B cell (primary cell): Measurements from ENCODE around the gene ASTN2.

ENCODE experiments used
- EZH2 ChIP-seq: IDR thresholded peaks from 2 replicates; pipeline ENCODE4 v1.6.1; 2012; ENCODE audit warnings: borderline replicate concordance, low read depth, mild to moderate bottlenecking, moderate library complexity, low read length; ENCODE audit not compliant: insufficient read depth, poor library complexity, severe bottlenecking
- TF ChIP-seq, protein P1 (sequence below): fragments of 200-600 bp; IDR thresholded peaks from one replicate; pipeline ENCODE4 v1.8.0; 2022; ENCODE audit warnings: antibody characterized with exemption, mild to moderate bottlenecking

GRCh38 chr9:116574027-116574679 lies 840.7 kb downstream of the ASTN2 start:
- TF ChIP-seq, protein P1, sequence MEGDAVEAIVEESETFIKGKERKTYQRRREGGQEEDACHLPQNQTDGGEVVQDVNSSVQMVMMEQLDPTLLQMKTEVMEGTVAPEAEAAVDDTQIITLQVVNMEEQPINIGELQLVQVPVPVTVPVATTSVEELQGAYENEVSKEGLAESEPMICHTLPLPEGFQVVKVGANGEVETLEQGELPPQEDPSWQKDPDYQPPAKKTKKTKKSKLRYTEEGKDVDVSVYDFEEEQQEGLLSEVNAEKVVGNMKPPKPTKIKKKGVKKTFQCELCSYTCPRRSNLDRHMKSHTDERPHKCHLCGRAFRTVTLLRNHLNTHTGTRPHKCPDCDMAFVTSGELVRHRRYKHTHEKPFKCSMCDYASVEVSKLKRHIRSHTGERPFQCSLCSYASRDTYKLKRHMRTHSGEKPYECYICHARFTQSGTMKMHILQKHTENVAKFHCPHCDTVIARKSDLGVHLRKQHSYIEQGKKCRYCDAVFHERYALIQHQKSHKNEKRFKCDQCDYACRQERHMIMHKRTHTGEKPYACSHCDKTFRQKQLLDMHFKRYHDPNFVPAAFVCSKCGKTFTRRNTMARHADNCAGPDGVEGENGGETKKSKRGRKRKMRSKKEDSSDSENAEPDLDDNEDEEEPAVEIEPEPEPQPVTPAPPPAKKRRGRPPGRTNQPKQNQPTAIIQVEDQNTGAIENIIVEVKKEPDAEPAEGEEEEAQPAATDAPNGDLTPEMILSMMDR: no peak
- no peak for TF ChIP-seq EZH2
